Measurements from ENCODE around the gene APOBR. TPM values are rescaled to one million over a fixed set of nuclear protein-coding genes. Genes with fewer than 3 reads are reported as not detected.

The APOBR gene
- total and polyA plus RNA-seq, 9 of the 15 experiments (the other 6 are each of a cell fraction or from before 2014, with no cell fraction given) = 0.08 to 6.1 (median 2.8) TPM; not detected in 1

- TF ChIP-seq L3MBTL2 (IDR thresholded peaks at IDR 0.05) = peak; percentile 65
- peak; percentile 66 for TF ChIP-seq CEBPG (CRISPR knock-in tag; IDR thresholded peaks at IDR 0.05)
- peak; percentile 79 to 92 for TF ChIP-seq CEBPG (tag; conservative IDR thresholded peaks at IDR 0.05 in 1 of 2, IDR thresholded peaks at IDR 0.05 in 1 of 2)
- no peak for TF ChIP-seq ZNF197 (CRISPR knock-in tag; IDR thresholded peaks at IDR 0.05; ENCODE audit: low read depth)
- peak; percentile 86 for TF ChIP-seq RBM25 (IDR thresholded peaks at IDR 0.05; ENCODE audit: low read depth, low read length, severe bottlenecking)
- peak; percentile 59; the same call in 1 of the 2 replicates for TF ChIP-seq MGA (IDR thresholded peaks at IDR 0.05)
- peak; percentile 86 for TF ChIP-seq CEBPB (tag; IDR thresholded peaks at IDR 0.05)
- TF ChIP-seq ZNF785 (CRISPR knock-in tag; IDR thresholded peaks at IDR 0.05) = no peak
- 0 out of 2 replicates have a peak, but pooled peaks have one; percentile 14 for TF ChIP-seq ZNF655 (CRISPR knock-in tag; IDR thresholded peaks at IDR 0.05)
- peak; percentile 48; the same call in 1 of the 2 replicates for TF ChIP-seq USF1 (CRISPR knock-in tag; IDR thresholded peaks at IDR 0.05)
Measured at GRCh38 chr16:28534542-28535373, 40.3 kb downstream of the APOBR start (continued).
